Right kidney (tissue), 1 donor: ENCODE data around the gene HIP1.
"Not testable (repeated sequence)": the region's sequence is repeated elsewhere in the genome, so short reads cannot be mapped to it uniquely, and the experiment has no call there.

Experiments used
- DNase-seq: peaks from one replicate; pipeline ENCODE4 v3.0.0-alpha.2; 2016

HIP1 gene

DNA sequence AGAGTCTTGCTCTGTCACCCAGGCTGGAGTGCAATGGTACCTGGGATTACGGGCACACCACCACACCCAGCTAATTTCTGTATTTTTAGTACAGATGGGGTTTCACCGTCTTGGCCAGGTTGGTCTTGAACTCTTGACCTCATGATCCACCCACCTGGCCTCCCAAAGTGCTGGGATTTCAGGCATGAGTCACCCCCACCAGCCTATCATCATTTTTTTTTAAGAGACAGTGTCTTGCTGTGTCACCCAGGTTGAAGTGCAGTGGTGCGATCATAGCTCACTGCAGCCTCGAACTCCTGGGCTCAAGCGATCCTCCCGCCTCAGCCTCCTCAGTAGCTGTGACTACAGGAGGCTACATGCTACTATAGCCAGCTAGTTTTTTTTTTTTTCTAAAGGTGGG, 56.7 kb downstream of the HIP1 start:
- not testable (repeated sequence) for DNase-seq

GRCh38 chr7:75679060-75679459, 59.7 kb downstream of the HIP1 start:
- no peak for DNase-seq

DNA sequence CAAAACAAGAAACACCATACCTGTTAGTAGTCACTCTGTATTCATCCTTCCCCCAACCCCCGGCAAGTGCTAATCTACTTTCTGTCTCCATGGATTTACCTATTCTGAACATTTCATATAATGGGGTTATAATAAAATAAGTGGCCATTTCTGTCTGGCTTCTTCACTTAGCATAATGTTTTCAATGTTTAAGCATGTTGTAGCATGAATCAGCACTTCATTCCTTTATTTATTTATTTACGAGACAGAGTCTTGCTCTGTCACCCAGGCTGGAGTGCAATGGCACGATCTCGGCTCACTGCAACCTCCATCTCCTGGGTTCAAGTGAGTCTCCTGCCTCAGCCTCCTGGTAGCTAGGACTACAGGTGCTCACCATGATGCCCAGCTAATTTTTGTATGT, 69.2 kb downstream of the HIP1 start:
- no peak for DNase-seq

- no peak for DNase-seq
These were observed 70.8 kb downstream of the HIP1 start for GRCh38 chr7:75667938-75668337.

DNA sequence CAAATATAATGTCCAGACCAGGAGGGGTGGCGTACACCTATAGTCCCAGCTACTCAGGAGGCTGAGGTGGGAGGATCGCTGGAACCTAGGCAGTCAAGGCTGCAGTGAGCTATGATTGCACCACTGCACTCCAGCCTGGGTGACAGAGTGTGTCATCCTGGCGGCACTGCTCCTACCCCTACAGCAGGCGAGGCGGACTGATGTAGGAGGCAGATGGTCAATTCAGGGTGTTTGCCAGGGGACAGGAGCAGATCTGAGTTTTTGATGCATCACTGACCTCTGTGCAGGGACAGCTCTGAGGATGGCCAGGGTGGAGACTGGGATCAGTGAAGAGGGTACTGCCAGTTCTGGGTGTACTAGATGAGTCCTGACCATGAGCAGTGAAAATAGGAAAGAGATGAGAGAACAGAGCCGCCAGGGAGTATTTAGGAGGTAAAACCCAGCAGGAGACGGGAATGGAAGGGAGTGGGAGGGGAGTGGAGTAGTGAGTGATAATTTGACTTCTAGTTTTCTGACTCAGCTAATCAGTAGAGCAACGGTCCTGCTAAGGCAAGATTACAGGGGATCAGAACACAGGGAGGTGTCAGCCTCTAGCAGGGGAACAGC, 75.3 kb downstream of the HIP1 start:
- no peak for DNase-seq

DNA sequence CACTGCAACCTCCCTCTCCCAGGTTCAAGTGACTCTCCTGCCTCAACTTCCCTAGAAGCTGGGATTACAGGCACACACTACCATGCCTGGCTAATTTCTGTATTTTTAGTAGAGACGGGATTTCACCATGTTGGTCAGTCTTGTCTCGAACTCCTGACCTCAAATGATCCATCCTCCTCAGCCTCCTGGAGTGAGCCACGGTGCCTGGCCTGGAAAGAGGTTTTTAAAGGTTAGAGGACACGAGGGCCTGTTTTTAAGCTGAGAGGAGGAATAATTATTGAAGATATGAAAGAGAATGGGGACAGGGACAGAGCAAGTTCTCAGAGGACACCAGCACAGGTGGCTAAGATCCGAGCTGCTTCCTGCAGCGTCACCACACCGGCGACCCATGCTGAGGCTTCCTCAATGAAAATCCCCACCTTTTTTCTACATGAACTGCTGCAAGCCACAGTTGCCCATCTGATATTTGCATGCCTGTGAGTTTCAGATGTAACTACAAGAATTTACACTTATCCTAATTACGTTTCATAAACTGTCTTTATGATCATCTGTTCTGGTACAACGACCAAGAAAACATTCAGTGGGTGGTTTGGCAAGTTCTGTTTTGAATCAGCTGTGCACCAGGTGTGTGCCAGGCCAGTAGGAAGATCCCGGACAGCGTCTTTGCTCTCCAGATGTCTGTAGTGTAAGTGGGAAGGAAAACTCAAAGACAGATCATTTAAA, 76.0 kb downstream of the HIP1 start:
- no peak for DNase-seq

DNA sequence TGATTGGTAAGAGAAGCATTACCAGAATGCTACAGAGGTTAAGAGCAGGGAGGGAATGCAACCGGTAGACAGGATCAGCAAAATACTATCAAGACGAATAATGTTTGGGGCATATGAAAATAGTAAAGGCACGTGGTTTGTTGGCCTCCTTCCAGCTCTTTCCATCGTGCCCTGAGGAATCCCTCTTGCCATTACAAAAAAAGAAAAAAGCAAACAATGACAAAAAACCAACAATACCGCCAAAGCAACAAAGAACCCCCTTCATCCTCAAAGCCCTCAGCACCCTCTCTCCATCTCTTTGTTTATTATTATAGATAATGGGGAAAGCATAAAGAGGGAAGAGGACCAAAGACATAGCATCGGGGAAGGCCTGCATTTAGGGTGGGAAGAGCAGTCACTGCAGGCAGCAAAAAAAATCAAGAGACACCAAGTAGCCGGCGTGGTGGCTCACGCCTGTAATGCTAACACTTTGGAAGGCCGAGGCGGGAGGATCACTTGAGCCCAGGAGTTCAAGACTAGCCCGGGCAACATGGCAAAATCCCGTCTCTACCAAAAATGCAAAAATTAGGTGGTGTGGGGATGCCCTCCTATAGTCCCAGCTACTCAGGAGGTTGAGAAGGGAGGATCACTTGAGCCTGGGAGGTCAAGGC, 78.0 kb downstream of the HIP1 start:
- no peak for DNase-seq

DNA sequence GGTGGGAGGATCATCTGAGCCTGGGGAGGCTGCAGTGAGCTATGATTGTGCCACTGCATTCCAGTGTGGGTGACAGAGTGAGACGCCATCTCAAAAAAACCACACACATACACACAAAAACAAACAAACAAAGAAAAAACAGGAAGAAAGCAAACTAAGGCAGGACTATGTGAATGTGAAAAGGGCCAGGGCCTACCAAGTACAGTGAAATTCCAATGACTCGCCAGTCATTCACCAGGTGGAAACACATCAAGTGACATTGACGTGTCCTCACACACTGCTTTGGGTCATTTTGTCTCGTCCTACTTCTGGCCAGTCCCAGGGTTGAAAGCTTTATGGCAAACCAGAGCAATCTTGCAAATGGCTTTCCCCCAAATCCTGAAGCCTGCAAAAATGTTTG, 79.9 kb downstream of the HIP1 start:
- no peak for DNase-seq

- DNase-seq = no peak
These were observed 80.4 kb downstream of the HIP1 start for GRCh38 chr7:75658369-75658768.

DNA sequence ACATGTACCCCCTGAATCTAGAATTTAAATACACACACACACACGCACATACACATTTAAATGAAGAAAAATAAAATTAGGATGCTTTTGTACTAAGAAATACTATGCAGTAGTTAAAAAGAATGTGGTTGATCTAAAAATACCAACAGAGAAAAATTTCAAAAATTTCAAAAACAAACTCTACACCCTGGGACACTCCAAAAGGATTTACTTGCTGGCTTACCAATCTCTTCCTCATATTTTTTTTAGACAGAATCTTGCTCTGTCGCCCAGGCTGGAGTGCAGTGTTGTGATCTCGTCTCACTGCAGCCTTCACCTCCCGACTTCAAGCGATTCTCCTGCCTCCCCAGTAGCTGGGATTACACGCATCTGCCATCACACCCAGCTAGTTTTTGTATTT, 80.9 kb downstream of the HIP1 start:
- DNase-seq = no peak

GRCh38 chr7:75656740-75657139, 82.0 kb downstream of the HIP1 start:
- DNase-seq = no peak

- no peak for DNase-seq
These were observed 83.2 kb downstream of the HIP1 start for GRCh38 chr7:75655536-75655935.

DNA sequence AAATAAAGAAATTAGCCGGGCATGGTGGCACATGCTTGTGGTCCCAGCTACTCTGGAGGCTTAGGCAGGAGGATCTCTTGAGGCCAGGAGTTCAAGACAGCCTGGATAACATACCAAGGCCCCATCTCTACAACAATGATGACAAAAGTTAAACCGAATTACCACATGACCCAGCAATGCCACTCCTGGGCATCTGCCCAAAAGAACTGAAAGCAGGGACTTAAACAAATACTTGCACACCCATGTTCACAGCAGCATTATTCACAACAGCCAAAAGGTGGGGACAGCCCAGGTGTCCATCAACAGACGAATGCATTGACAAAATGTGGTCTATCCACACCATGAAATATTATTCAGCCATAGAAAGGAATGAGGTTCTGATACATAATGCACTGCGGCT, 83.9 kb downstream of the HIP1 start:
- no peak for DNase-seq

GRCh38 chr7:75653651-75654050, 85.1 kb downstream of the HIP1 start:
- DNase-seq = no peak

- DNase-seq = no peak
These were observed 86.0 kb downstream of the HIP1 start for GRCh38 chr7:75652788-75653187.

DNA sequence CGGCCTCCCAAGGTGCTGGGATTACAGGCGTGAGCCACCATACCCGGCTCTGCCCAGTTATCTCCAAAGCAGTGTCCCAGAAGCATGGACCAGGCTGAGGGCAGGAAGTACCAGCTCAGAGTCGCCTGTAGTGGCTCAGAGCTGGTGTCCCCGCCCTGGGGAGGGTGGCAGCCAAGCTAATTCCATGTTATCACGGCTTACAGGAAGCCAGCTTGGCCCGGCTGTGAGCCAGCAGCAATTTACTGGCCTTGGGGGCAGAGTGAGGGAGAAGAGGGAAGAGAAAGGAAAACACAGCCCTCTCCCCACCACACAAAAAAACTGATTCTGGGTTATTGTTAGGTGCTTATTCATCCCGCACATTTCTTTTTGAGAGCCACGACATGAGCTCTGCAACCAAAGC, 88.1 kb downstream of the HIP1 start:
- no peak for DNase-seq

GRCh38 chr7:75650062-75650461, 88.7 kb downstream of the HIP1 start:
- peak; percentile 33 for DNase-seq

- peak; percentile 31 for DNase-seq
These were observed 89.3 kb downstream of the HIP1 start for GRCh38 chr7:75649462-75649861.

DNA sequence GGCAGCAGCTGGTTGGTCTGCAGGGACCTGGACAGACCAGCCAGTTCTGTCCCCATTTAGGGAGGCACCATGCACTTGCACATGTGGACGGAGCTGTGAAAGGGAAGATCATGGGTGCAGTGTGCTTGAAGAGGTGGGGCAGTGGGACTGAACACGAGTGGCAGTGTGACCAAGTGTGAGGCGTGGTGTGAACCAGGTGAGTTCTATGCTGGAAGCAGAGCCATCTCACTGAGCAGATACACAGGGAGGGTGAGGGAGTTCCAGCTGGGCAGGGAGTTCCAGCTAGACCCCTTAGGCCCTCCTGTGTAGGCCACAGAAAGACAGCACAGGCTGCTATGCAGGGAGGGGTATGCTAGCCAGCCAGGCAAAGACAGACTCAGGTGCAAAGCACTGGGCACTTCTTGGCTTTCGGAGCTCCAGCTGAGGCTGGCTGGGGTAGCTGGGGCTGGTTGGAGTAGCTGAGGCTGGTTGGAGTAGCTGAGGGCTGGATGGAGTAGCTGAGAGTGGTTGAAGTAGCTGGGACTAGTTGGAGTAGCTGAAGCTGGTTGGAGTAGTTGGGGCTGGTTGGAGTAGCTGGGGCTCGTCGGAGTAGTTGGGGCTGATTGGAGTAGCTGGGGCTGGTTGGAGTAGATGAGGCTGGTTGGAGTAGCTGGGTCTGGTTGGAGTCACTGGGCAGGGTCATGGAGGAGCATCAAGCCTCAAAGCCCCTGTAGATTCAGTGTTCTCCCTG, 90.9 kb downstream of the HIP1 start:
- DNase-seq = no peak

DNA sequence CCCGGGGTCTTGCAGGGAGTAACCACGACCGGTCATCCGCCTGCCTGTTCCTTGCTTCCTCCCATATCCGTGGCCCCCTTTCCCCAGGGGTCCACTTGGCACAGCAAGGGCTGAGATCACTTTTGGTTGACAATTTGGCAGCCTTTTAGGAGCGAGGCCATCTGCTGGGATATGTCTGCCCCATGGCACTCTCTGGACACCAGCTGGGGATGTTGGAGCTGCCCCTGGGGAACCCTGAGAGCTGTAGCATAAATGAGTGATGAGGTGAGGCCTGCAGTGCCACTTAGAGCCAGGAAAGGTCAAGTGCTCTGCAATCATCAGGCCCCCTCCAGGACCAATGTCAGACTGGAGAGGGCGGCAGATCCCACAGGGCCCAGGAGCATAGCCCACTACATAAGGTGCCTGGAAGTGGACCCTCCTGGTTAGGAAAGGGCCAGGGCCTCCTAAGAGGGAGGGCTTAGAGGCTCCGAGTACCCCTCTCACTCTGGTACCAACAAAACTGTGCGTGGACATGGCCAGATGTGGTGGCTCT, 92.1 kb downstream of the HIP1 start:
- DNase-seq = no peak

GRCh38 chr7:75645570-75645969, 93.2 kb downstream of the HIP1 start:
- no peak for DNase-seq

- DNase-seq = no peak
These were observed 94.2 kb downstream of the HIP1 start for GRCh38 chr7:75644589-75644988.
